Natural killer cell (primary cell): Measurements from ENCODE around the gene C11orf52. TPM values are rescaled to one million over a fixed set of nuclear protein-coding genes. Genes with fewer than 3 reads are reported as not detected.

Source experiments
- ATAC-seq, 3 donors: fragments of 150-1000 bp in 2 of 3; fragments of 200-7000 bp in 1 of 3; cut with Tn5 transposase; 1 replicate in 1 of 3; 2 replicates in 2 of 3; pipeline ENCODE4 v1.10.0; 2021; ENCODE audit warnings: mild to moderate bottlenecking in 2 of 3, moderate library complexity in 2 of 3
- DNase-seq, 2 donors: peaks; one replicate each; pipeline versions ENCODE4 v3.0.0 to v3.0.0-alpha.2; 2013 to 2021; ENCODE audit warnings: mixed read lengths in 1 of 2
- H3K27ac ChIP-seq: one replicate; pipeline ENCODE4 v1.5.1; 2013; ENCODE audit warnings: mild to moderate bottlenecking, low read length
- H3K27me3 ChIP-seq: one replicate; pipeline ENCODE4 v1.6.1; 2013; ENCODE audit warnings: low read length; ENCODE audit not compliant: control insufficient read depth, insufficient read depth
- H3K36me3 ChIP-seq: one replicate; pipeline ENCODE4 v1.6.1; 2013; ENCODE audit warnings: low read length; ENCODE audit not compliant: control insufficient read depth, insufficient read depth
- H3K4me1 ChIP-seq: one replicate; pipeline ENCODE4 v1.6.1; 2013; ENCODE audit warnings: low read length; ENCODE audit not compliant: control insufficient read depth, insufficient read depth
- H3K4me3 ChIP-seq: one replicate; pipeline ENCODE4 v1.5.1; 2013; ENCODE audit warnings: low read length
- H3K9me3 ChIP-seq: one replicate; pipeline ENCODE4 v1.6.1; 2013; ENCODE audit warnings: low read length; ENCODE audit not compliant: control insufficient read depth, insufficient read depth
- H3K27ac Mint-ChIP-seq, 2 donors: one replicate each; pipeline ENCODE4 v1.8.0; 2022; ENCODE audit warnings: mild to moderate bottlenecking in 2 of 2, mixed read lengths in 2 of 2, moderate library complexity in 1 of 2
- H3K27me3 Mint-ChIP-seq, 2 donors: one replicate each; pipeline ENCODE4 v1.8.0; 2022; ENCODE audit warnings: low read depth in 2 of 2, mixed read lengths in 2 of 2
- H3K36me3 Mint-ChIP-seq: one replicate; pipeline ENCODE4 v1.8.0; 2022; ENCODE audit warnings: mixed read lengths
- H3K4me1 Mint-ChIP-seq, 2 donors: one replicate each; pipeline ENCODE4 v1.8.0; 2022; ENCODE audit warnings: mixed read lengths in 2 of 2
- H3K4me3 Mint-ChIP-seq: one replicate; pipeline ENCODE4 v1.8.0; 2022; ENCODE audit warnings: mild to moderate bottlenecking, moderate library complexity, mixed read lengths
- H3K9me3 Mint-ChIP-seq, 2 donors: one replicate each; pipeline ENCODE4 v1.8.0; 2022; ENCODE audit warnings: mixed read lengths in 2 of 2
- WGBS: methylation state at CpG from one replicate; pipeline ENCODE4 v1.1.7; 2013; ENCODE audit warnings: missing lambda C conversion rate; ENCODE audit not compliant: insufficient coverage; 5-methylcytosine and 5-hydroxymethylcytosine counted together
- intact Hi-C: fragments of 100-400 bp; cut with micrococcal nuclease; formaldehyde crosslinking; loops from one replicate; pipeline ENCODE4 v1.14.2; 2022
- total RNA-seq, 4 donors: library from RNA; stranded (reverse); fragments of 120-200 nt in 1 of 4; gene quantifications; one replicate each; pipeline versions ENCODE4 v1.2.3 to v1.2.4, GENCODE V29; 2013 to 2022
- TF ChIP-seq, protein P1 (sequence below): fragments of 200-600 bp; IDR thresholded peaks from one replicate; pipeline ENCODE4 v1.8.0; 2022; ENCODE audit warnings: antibody characterized with exemption

The C11orf52 gene
- total RNA-seq, 3 donors from 2014 or later (not counting 1 experiment from before 2014, with no cell fraction given), result not detected

DNA sequence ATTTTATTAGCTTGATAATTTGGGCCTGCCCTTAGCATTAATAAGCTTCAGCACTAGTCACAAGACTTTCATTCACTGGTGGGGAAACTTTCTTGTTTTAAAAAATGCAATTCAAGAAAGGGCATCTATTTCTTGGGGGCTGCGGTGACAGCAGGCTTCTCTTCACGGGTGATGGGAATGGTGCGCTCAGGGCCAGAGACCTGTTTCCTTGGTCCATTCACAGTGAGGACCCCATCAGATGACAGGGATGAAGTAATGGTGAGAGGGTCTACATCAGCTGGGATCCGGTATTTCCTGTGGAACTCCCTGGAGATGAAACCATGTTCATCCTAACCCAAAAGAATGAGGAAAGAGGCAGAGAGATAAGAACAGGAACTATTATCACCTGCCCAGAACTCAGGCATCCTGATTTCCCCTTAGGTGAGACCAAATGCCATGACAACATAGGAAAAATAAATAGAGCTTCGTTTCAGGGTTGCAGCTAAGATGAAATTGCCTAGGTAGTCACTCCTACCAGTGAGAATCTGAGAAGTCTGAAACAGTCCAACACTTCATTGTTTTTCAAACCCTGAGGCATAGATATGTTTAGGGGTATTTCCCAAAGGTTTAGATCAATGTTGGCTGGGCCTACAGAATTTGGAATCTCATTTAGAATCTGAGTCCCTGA is 9.9 kb upstream of the C11orf52 start:
- H3K9me3 Mint-ChIP-seq, result no peaks in the 10 kb centered on the region
- WGBS, result 90% methylated on average over 5 of the region's 5 CpGs
- ATAC-seq (no peak), DNase-seq (no peak)
- TF ChIP-seq, protein P1, sequence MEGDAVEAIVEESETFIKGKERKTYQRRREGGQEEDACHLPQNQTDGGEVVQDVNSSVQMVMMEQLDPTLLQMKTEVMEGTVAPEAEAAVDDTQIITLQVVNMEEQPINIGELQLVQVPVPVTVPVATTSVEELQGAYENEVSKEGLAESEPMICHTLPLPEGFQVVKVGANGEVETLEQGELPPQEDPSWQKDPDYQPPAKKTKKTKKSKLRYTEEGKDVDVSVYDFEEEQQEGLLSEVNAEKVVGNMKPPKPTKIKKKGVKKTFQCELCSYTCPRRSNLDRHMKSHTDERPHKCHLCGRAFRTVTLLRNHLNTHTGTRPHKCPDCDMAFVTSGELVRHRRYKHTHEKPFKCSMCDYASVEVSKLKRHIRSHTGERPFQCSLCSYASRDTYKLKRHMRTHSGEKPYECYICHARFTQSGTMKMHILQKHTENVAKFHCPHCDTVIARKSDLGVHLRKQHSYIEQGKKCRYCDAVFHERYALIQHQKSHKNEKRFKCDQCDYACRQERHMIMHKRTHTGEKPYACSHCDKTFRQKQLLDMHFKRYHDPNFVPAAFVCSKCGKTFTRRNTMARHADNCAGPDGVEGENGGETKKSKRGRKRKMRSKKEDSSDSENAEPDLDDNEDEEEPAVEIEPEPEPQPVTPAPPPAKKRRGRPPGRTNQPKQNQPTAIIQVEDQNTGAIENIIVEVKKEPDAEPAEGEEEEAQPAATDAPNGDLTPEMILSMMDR, result no peak
- no peak overlapping the region for H3K27ac Mint-ChIP-seq
- no peaks in the 10 kb centered on the region for H3K36me3 Mint-ChIP-seq
- Histone ChIP-seq H3K27ac (no peak overlapping the region), H3K4me1 (no peaks in the 10 kb centered on the region), H3K36me3 (no peaks in the 10 kb centered on the region), H3K4me3 (no peak overlapping the region), H3K27me3 (peaks cover 9% of the 10 kb centered on the region), H3K9me3 (no peaks in the 10 kb centered on the region)
- H3K27me3 Mint-ChIP-seq, result peaks cover 42 to 54% of the 10 kb centered on the region in 2 donors
- H3K4me1 Mint-ChIP-seq, result no peaks in the 10 kb centered on the region
- intact Hi-C loops, result no loop called here
- H3K4me3 Mint-ChIP-seq, result no peak overlapping the region

DNA sequence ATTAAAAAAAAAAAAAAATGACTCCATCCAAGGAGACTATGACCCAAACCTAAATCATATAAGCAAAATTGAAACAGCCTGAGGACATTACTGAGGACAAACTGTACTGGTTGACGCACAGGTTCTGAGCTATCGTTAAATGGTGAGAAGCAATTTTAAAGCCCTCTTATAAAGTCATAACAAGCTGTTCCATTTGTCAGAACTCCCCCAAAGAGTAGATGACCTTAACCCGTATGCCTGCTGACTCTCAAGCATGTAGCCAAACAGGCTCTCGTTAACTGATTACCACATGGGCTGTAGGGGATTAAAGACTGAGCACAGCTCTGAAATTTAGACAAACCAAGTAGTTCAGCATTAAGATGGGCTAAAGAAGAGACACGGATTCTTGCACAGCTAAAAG is 9.3 kb upstream of the C11orf52 start:
- WGBS, result 89% methylated on average over 5 of the region's 5 CpGs
- peaks cover 14% of the 10 kb centered on the region for H3K27me3 ChIP-seq
- H3K27ac Mint-ChIP-seq, result no peak overlapping the region
- DNase-seq, result no peak
- TF ChIP-seq, protein P1, result no peak
- peaks cover 42 to 54% of the 10 kb centered on the region in 2 donors for H3K27me3 Mint-ChIP-seq
- H3K4me1 ChIP-seq, result no peaks in the 10 kb centered on the region
- H3K9me3 ChIP-seq, result no peaks in the 10 kb centered on the region
- H3K4me3 Mint-ChIP-seq, result no peak overlapping the region
- H3K4me3 ChIP-seq, result no peak overlapping the region
- H3K27ac ChIP-seq, result no peak overlapping the region
- no peaks in the 10 kb centered on the region for H3K9me3 Mint-ChIP-seq
- no peaks in the 10 kb centered on the region for H3K4me1 Mint-ChIP-seq
- intact Hi-C loops, result no loop called here
- H3K36me3 ChIP-seq, result no peaks in the 10 kb centered on the region
- ATAC-seq, result no peak
- H3K36me3 Mint-ChIP-seq, result no peaks in the 10 kb centered on the region

DNA sequence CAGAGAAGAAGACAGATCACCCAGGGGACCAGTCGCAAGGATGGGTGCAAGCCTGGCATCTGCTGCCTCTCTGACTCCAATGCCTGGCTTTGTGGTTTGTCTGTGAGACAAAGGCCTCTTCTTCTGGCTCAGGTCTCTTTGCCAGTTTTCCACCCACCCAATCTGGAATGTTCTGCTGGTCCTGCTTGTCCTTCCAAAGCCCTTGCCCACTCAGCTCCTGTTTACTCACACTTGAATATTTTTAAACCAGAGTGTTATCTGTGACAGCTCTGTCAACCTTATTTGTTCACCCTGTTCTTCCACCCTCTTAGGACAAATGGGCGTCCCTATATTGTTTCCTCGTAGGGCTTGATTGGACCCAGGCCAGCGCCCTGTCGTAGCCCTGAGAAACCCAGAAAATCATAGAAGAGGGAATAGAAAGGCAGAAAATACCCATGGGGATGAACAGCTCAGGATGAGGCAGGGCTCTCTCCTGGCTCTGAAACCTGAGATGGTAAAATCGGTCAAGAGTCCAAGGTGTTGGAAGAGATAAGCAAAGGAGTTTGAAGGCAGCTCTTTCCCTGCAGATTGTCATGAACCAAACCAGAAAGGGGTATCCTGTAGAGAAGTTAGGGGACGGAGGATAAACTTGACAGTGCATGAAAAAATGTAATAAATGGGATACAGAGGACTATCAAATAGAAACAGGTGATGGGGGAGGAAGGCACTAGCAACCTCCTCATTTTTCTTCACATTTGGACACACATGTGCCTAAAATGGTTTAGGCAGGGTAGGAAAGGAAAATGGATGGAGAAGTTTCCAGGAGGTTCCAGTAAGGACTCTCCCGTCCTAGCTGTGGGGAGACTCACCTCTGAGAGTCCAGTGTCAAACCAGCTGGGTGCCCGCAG is 7.8 kb upstream of the C11orf52 start:
- 86% methylated on average over 9 of the region's 9 CpGs for WGBS
- intact Hi-C loops, result no loop called here
- TF ChIP-seq, protein P1, result no peak
- Mint-ChIP-seq H3K4me1 (no peaks in the 10 kb centered on the region), H3K36me3 (no peaks in the 10 kb centered on the region), H3K27me3 (peaks cover 48 to 58% of the 10 kb centered on the region in 2 donors), H3K4me3 (no peak overlapping the region), H3K9me3 (no peaks in the 10 kb centered on the region), H3K27ac (no peak overlapping the region)
- Histone ChIP-seq H3K27ac (no peak overlapping the region), H3K27me3 (peaks cover 15% of the 10 kb centered on the region), H3K4me1 (no peaks in the 10 kb centered on the region), H3K36me3 (no peaks in the 10 kb centered on the region), H3K9me3 (no peaks in the 10 kb centered on the region), H3K4me3 (no peak overlapping the region)
- DNase-seq, result no peak
- no peak for ATAC-seq
